Muscle layer of duodenum (tissue), 2 donors: ENCODE data around the gene CFAP43.

Experiments
- H3K27ac ChIP-seq: one replicate; pipeline ENCODE4 v1.7.0; 2013; ENCODE audit warnings: mild to moderate bottlenecking, low read length
- H3K27me3 ChIP-seq: one replicate; pipeline ENCODE4 v1.7.0; 2013; ENCODE audit warnings: low read depth, mild to moderate bottlenecking, control low read depth, low read length
- H3K36me3 ChIP-seq, 2 donors: one replicate each; pipeline ENCODE4 v1.7.0; 2013; ENCODE audit warnings: low read length in 2 of 2, control low read depth in 1 of 2, mild to moderate bottlenecking in 1 of 2; ENCODE audit not compliant: insufficient read depth in 2 of 2, control insufficient read depth in 1 of 2
- H3K4me1 ChIP-seq, 2 donors: one replicate each; pipeline ENCODE4 v1.7.0; 2013; ENCODE audit warnings: low read length in 2 of 2, mild to moderate bottlenecking in 2 of 2, control low read depth in 1 of 2, moderate library complexity in 1 of 2; ENCODE audit not compliant: insufficient read depth in 2 of 2, control insufficient read depth in 1 of 2
- H3K4me3 ChIP-seq, 2 donors: one replicate each; pipeline ENCODE4 v1.7.0; 2013; ENCODE audit warnings: low read length in 2 of 2, low read depth in 1 of 2, mild to moderate bottlenecking in 1 of 2
- H3K9me3 ChIP-seq, 2 donors: one replicate each; pipeline ENCODE4 v1.7.0; 2013; ENCODE audit warnings: low read length in 2 of 2, control low read depth in 1 of 2, mild to moderate bottlenecking in 1 of 2; ENCODE audit not compliant: control insufficient read depth in 1 of 2
- donor health status: healthy.

Gene CFAP43

DNA sequence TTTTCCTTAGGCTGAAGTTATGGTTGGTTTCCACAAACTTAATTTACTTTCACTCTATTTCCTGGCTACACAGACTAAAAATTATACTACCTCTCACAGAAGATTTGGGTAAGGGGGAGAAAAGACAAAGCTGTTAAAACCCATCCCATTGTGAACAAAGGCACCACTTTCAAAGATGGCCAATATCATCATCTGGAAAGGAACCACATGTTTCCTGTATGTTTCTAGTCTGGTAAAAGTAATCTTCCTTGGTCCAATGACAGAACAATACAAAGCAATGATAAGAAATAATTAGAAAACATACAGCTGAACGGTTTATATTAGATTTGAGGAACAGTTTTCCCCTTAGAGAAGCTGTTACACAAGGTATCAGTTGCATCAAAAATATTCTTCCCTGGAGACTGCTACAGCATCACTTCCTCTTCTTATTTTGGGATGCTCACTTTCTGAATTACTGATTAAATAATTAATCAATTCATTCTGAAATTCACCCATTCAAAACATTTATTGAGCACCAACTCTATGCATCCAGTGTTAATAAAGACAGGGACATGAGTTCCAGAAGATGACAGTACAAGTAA is 118.7 kb downstream of the CFAP43 start:
- Histone ChIP-seq H3K27ac (no peak overlapping the region), H3K9me3 (no peaks in the 10 kb centered on the region), H3K27me3 (no peaks in the 10 kb centered on the region), H3K36me3 (no peaks in the 10 kb centered on the region), H3K4me3 (no peak overlapping the region), H3K4me1 (no peaks in the 10 kb centered on the region)

DNA sequence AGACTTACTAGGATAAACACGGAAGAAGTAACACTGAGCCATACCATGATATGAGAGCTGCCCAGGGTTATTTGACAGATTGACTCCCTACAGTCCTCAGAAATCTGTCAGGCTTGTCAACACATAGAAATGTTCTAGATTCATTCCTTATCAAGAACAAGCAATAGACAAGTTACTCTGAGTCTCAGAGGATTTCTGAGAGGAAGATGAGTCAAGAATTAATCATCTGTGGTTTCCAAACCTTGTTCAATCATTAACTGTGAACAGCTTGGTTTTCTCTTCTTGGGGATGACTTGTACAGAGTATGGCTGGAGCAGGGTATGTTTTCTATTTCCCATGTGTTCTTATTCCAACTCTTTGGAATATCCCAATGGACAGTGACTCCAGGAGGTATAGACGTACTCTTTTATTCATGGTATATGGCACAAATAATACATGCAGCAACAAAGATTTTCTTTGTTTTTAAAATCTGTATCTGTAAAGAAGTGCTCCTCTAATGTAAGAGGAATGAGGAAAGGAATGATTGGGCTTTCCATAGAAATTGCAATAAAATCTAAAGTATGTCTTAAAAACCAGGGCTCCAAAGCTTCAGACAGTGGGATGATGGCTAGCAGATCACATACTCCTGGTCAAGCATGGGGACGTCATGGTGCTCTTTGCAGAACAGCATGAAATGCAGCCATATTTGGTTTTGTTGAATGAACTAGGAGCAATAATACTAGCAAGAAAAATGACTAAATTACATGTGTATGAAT is 122.1 kb downstream of the CFAP43 start:
- Histone ChIP-seq H3K27me3 (no peaks in the 10 kb centered on the region), H3K9me3 (no peaks in the 10 kb centered on the region), H3K4me1 (no peaks in the 10 kb centered on the region), H3K27ac (no peak overlapping the region), H3K4me3 (no peak overlapping the region), H3K36me3 (no peaks in the 10 kb centered on the region)

DNA sequence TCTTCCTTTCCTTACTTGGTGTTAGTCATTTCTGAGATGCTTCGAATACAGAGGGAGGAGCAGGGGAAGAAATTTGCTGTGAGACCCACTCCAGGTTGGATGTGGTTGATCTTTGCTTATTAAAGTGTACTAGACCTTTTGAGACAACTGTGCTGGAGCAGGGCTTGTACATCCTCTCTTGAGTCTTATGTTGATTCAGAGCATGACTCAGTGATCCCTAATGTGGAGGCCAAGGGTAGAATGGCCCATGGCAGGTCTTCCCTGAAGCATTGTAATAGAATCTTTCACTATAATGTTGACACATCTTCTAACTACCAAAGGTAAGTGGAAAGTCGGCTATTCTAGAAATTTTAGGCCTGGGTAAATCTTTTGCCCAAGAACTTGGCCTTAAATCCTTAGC is 127.2 kb downstream of the CFAP43 start:
- H3K27me3 ChIP-seq, result no peaks in the 10 kb centered on the region
- H3K4me3 ChIP-seq, result no peak overlapping the region
- no peaks in the 10 kb centered on the region for H3K9me3 ChIP-seq
- no peaks in the 10 kb centered on the region for H3K4me1 ChIP-seq
- no peaks in the 10 kb centered on the region for H3K36me3 ChIP-seq
- H3K27ac ChIP-seq, result no peak overlapping the region

DNA sequence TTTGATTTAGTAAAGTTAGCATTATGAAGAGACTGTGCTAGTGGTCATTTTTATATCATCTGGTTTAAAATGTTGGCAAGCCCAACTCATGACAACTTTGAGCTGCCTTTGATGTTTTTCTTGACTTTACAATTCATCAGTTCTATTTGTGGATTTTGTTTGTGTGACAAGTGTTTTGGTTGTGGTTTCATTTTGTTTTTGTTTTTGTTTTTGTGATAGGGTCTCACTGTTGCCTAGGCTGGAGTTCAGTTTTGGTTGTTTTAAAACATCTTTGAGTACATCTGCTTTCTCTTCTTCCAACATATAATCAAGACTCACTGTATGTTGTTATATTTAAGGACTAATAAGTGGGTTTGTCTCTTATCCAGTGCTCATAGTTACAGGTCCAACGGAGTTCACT is 127.7 kb downstream of the CFAP43 start:
- Histone ChIP-seq H3K9me3 (no peaks in the 10 kb centered on the region), H3K27ac (no peak overlapping the region), H3K27me3 (no peaks in the 10 kb centered on the region), H3K4me3 (no peak overlapping the region), H3K36me3 (no peaks in the 10 kb centered on the region), H3K4me1 (no peaks in the 10 kb centered on the region)

DNA sequence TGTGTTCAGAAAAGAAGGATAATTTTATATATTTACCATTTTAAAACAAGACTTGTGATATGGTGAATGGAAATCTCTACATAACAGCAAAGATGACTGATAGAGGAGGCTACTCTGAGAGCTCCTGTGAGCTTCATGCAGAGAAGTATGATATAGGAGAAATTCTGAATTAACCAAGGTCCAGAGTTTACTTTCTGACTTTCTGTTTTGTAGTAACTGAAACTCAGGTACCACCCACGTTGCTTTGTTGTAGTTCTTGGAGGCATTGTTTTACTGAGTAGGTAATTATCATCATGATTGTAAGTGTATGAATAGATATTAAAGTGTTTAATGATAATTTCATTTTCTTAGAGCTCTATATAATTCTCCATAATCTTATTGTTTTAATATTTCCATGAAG is 128.2 kb downstream of the CFAP43 start:
- Histone ChIP-seq H3K36me3 (no peaks in the 10 kb centered on the region), H3K27ac (no peak overlapping the region), H3K27me3 (no peaks in the 10 kb centered on the region), H3K4me1 (no peaks in the 10 kb centered on the region), H3K9me3 (no peaks in the 10 kb centered on the region), H3K4me3 (no peak overlapping the region)

DNA sequence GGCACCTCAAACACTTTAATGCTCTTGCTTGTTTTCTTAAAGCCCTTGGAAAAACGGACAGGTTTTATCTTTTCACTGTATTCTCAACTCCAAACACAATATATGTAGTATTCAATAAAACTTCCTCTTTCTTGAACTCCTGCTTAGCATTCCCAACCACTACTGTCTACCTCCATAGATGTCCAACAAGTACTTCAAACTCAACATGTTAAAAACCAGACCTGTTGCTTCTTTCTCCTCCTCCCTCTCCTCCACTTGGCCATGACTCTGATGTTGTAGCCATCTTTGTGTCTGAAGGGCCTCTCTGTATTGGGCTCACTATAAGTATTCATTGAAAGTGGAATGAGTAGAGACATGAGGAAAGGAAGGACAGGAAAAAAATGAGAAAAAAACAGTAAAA is 130.3 kb downstream of the CFAP43 start:
- Histone ChIP-seq H3K36me3 (no peaks in the 10 kb centered on the region), H3K4me3 (no peak overlapping the region), H3K27ac (no peak overlapping the region), H3K27me3 (peaks cover 3% of the 10 kb centered on the region), H3K9me3 (peaks cover 3 to 4% of the 10 kb centered on the region in 2 donors), H3K4me1 (no peaks in the 10 kb centered on the region)

DNA sequence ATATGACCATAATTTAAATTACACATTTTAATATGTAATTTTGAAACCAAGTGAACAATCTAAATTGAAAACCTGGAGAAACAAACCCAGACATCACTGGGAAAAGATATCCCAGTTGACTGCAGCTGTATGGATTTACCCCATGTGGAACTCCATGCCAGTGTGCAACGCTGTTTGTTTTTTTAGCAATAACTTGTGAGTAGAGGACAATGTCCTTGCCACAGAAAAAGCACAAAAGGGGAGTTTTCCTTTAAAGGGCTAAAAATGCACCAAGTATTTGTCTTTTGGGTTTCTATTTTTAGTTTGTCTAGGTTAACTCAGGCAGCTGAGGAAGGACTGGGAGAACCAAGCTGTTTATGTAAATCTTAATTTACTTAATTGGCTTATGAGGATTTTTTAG is 131.4 kb downstream of the CFAP43 start:
- no peak overlapping the region for H3K4me3 ChIP-seq
- no peaks in the 10 kb centered on the region for H3K4me1 ChIP-seq
- H3K27ac ChIP-seq, result no peak overlapping the region
- H3K27me3 ChIP-seq, result peaks cover 4% of the 10 kb centered on the region
- H3K9me3 ChIP-seq, result peaks cover 3 to 7% of the 10 kb centered on the region in 2 donors
- no peaks in the 10 kb centered on the region for H3K36me3 ChIP-seq

DNA sequence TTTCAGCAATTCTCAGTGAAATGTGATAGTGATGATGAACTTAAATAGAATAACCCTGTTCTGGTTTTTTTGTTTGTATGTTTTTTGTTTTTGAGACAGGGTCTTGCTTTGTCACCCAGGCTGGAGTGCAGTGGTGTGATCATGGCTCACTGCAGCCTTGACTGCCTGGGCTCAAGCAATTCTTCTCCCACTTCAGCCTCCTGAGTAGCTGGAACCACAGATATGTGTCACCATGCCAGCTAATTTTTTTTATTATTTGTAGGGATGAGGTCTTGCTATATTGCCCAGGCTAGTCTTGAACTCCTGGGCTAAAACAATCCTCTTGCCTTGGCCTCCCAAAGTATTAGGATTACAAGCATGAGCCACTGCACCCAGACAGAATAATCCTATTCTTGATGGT is 132.2 kb downstream of the CFAP43 start:
- Histone ChIP-seq H3K36me3 (no peaks in the 10 kb centered on the region), H3K9me3 (peaks cover 3 to 7% of the 10 kb centered on the region in 2 donors), H3K27me3 (peaks cover 4% of the 10 kb centered on the region), H3K27ac (no peak overlapping the region), H3K4me3 (no peak overlapping the region), H3K4me1 (no peaks in the 10 kb centered on the region)

DNA sequence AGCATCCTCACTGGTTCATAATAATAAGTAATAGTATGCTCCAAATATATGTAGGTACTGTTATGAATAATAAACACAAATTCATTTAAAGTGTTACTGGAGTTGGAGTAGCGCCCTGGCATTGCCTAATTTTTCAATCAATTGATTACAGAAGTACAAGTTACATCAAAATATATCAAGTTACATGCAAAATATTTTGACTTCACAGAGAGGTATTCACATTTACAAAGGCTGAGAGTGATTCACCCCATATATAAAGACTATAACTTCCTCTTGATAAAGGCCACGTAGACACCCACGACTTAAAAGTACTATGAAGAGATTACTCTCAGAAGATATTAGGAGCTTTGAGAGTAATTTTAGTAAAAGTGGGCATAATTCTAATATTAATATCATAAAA is 132.9 kb downstream of the CFAP43 start:
- Histone ChIP-seq H3K4me1 (no peaks in the 10 kb centered on the region), H3K27me3 (peaks cover 4% of the 10 kb centered on the region), H3K36me3 (no peaks in the 10 kb centered on the region), H3K27ac (no peak overlapping the region), H3K9me3 (peaks cover 3 to 7% of the 10 kb centered on the region in 2 donors), H3K4me3 (no peak overlapping the region)

DNA sequence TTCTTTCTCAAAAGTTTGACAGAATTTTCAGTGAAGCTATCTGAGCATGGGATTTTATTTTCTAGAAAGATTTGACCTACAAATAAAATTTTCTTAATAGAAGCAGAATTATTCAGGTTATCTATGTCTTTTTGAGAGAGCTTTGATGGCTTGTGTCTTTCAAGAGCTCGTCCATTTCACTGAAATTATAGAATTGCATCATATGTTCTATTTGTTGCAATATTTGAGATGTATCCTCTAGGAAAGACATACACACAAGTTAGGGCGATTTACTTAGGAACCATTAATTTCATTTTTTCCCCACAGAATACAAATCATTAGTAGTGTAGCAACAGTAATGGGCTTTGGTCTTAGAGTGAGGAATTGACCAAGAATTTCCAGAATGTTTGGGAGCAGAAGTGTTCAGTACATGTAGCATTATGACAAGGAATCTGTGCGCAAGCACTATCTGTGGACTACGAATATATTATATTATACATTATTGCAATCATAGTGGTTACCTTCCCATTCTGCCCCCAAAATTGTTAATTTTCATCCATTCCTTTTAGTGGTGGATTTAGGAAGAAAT is 133.7 kb downstream of the CFAP43 start:
- Histone ChIP-seq H3K27ac (no peak overlapping the region), H3K36me3 (no peaks in the 10 kb centered on the region), H3K27me3 (peaks cover 4% of the 10 kb centered on the region), H3K4me3 (no peak overlapping the region), H3K4me1 (no peaks in the 10 kb centered on the region), H3K9me3 (peaks cover 3 to 7% of the 10 kb centered on the region in 2 donors)

DNA sequence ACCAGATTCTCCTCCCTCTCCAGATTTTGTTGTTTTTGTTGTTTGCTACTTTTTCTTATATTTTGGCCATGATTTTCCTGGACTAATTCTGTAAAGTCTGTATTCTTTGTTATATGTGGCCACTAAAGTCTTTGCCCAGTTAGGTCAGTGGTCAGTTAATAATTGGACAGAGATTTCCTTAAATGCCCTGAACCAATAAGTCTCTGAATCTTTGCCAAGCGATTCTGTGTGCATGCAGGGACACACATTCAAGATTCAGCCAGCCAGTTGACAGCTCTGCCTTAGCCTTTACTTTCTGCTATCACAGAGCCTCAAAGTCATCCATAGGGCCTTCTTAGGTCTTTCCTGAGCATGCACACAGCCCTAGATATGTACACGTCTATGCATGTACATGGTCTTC is 135.5 kb downstream of the CFAP43 start:
- Histone ChIP-seq H3K36me3 (no peaks in the 10 kb centered on the region), H3K4me3 (no peak overlapping the region), H3K4me1 (no peaks in the 10 kb centered on the region), H3K27ac (no peak overlapping the region), H3K27me3 (peaks cover 4% of the 10 kb centered on the region), H3K9me3 (peaks cover 3 to 7% of the 10 kb centered on the region in 2 donors)
